Stomach smooth muscle (tissue), 2 donors: ENCODE results near the gene ARPP21.

ENCODE experiments used
- H3K27ac ChIP-seq: one replicate; pipeline ENCODE4 v1.7.0; 2013; ENCODE audit warnings: mild to moderate bottlenecking, low read length, inconsistent platforms
- H3K27me3 ChIP-seq, 2 donors: one replicate each; pipeline ENCODE4 v1.7.0; 2013; ENCODE audit warnings: low read length in 2 of 2; ENCODE audit not compliant: insufficient read depth in 2 of 2, control insufficient read depth in 1 of 2
- H3K36me3 ChIP-seq, 2 donors: one replicate each; pipeline ENCODE4 v1.7.0; 2013; ENCODE audit warnings: low read length in 2 of 2; ENCODE audit not compliant: control insufficient read depth in 2 of 2, insufficient read depth in 2 of 2
- H3K4me1 ChIP-seq: one replicate; pipeline ENCODE4 v1.7.0; 2013; ENCODE audit warnings: low read length; ENCODE audit not compliant: control insufficient read depth, insufficient read depth
- H3K4me3 ChIP-seq, 2 donors: one replicate each; pipeline ENCODE4 v1.7.0; 2013; ENCODE audit warnings: low read length in 2 of 2
- H3K9ac ChIP-seq, 2 donors: one replicate each; pipeline ENCODE4 v1.7.0; 2013; ENCODE audit warnings: low read length in 2 of 2, mild to moderate bottlenecking in 1 of 2
- H3K9me3 ChIP-seq, 2 donors: one replicate each; pipeline ENCODE4 v1.7.0; 2013; ENCODE audit warnings: low read length in 2 of 2; ENCODE audit not compliant: control insufficient read depth in 2 of 2
- donor health status: healthy.
- donor health status: Pancreatic carcinoma.

The ARPP21 gene

DNA sequence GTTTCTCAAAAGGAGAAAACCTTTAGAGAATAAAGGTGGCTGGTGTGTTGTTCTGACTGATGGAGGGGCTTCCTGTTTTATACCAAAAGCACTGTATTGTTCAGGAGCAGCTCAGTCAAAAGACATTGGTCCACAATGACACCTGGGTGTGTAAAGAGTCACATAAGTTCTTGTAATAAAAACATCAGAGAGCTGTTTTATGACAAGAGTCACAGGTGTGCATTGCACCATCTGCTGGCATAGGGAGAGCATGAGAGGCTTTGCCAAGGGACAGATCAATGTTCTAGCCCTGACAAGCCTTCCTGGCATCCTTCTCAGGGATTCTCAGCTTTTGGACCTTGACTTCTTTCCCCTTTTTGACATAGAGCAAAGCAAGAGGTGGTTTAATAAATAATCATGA is 20.4 kb downstream of the ARPP21 start:
- Histone ChIP-seq H3K27ac (no peak overlapping the region), H3K36me3 (no peaks in the 10 kb centered on the region), H3K27me3 (no peaks in the 10 kb centered on the region), H3K9me3 (no peaks in the 10 kb centered on the region), H3K4me3 (no peak overlapping the region), H3K4me1 (peaks cover 5% of the 10 kb centered on the region), H3K9ac (no peak overlapping the region)

DNA sequence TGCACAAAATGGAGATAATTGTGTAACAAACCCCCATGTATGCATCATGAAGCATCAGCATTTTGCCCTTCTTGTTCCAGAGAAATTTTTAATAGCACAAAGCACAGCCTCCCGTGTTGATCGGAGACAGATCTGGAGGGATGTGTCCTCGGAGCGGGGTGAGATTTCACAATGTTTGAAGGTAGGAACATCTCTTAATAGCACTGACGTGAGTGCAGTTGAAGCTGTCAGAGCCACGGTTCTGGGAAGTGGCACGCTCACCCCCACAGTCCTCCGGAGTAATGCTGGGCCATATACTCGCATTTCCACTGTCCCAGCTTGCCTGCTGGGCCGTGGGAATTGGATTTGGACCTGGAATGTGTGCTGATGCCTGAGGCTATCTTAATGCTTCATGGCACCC is 24.1 kb downstream of the ARPP21 start:
- Histone ChIP-seq H3K27ac (no peak overlapping the region), H3K27me3 (no peaks in the 10 kb centered on the region), H3K9me3 (no peaks in the 10 kb centered on the region), H3K9ac (no peak overlapping the region), H3K36me3 (no peaks in the 10 kb centered on the region), H3K4me1 (peaks cover 6% of the 10 kb centered on the region), H3K4me3 (no peak overlapping the region)

DNA sequence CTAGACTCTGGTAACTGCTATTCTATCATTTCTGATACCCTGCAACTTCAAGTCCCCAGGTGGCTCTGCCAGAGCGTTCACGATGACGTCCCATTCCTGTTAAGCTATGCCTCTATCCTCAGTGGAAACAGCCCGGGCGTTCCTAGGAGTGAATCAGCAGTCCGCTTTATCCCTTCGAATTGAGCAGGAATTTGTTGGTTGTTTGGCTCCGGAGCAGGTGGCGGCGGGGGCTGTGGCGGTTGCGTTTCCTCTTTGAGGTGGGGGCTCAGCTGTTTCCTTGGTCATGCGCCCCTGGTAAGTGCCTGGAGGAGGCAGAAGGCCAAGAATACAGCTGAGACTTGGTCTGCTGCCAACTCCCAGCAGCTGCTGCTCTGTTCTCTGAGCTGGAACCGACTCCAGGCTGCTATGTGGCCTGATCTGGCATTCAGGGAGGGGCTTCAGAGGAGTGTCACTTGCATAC is 25.2 kb downstream of the ARPP21 start:
- H3K36me3 ChIP-seq, result no peaks in the 10 kb centered on the region
- no peak overlapping the region for H3K27ac ChIP-seq
- H3K27me3 ChIP-seq, result no peaks in the 10 kb centered on the region
- H3K4me1 ChIP-seq, result peaks cover 6% of the 10 kb centered on the region
- H3K4me3 ChIP-seq, result peak overlapping the region; percentile 38 to 56
- no peak overlapping the region for H3K9ac ChIP-seq
- H3K9me3 ChIP-seq, result no peaks in the 10 kb centered on the region

DNA sequence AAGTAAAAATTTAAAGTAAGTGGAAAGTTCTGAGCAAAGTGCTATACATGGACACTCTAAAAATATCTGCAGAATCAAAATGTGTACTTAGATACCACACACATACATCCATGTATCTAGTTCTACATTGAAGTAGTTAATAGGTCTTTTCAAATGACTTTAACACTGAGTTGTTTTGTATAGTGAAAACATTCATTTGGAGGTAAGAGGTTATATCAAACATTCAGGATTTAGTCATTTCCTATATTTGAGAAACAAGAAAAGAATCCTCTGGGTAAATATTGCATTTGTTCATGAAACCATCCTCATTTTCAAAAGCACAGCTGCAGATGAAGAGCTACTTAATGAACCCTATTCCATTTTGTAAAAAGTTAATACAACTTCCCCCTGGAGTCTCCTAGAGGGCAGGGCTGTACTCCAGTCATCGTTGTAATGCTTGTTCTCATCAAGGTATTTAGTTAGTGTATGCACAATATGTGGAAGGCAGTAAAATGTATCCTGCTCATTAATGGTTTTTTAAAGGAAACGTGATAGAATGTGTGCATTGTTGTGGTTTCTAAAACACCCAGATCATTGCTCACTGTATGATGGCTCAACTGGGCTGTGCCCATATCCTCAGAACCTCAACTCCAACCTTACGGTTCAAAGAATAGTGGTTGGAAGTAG is 26.2 kb downstream of the ARPP21 start:
- Histone ChIP-seq H3K9me3 (no peaks in the 10 kb centered on the region), H3K4me3 (no peak overlapping the region), H3K27ac (no peak overlapping the region), H3K9ac (no peak overlapping the region), H3K4me1 (peaks cover 6% of the 10 kb centered on the region), H3K27me3 (no peaks in the 10 kb centered on the region), H3K36me3 (no peaks in the 10 kb centered on the region)

DNA sequence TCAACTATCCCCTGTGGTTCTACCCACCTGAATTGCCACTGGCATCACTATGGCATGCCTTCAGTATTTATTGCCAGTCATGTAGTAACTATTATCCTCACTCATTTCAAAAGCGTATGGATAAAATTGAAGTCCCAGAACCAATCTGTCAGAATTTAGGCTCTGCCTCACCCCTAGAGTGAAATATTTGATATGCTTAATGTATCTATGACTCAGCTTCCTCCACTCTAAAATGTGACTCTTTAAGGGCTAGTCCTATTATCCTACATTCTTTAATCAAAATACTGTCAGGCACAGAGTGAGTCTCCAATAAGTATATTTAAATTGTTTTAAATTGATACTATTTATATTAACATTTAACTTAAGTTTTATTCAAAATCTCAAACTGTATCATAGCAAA is 27.6 kb downstream of the ARPP21 start:
- H3K27me3 ChIP-seq, result no peaks in the 10 kb centered on the region
- peaks cover 6% of the 10 kb centered on the region for H3K4me1 ChIP-seq
- H3K27ac ChIP-seq, result no peak overlapping the region
- H3K9ac ChIP-seq, result no peak overlapping the region
- H3K4me3 ChIP-seq, result no peak overlapping the region
- H3K36me3 ChIP-seq, result no peaks in the 10 kb centered on the region
- H3K9me3 ChIP-seq, result no peaks in the 10 kb centered on the region

DNA sequence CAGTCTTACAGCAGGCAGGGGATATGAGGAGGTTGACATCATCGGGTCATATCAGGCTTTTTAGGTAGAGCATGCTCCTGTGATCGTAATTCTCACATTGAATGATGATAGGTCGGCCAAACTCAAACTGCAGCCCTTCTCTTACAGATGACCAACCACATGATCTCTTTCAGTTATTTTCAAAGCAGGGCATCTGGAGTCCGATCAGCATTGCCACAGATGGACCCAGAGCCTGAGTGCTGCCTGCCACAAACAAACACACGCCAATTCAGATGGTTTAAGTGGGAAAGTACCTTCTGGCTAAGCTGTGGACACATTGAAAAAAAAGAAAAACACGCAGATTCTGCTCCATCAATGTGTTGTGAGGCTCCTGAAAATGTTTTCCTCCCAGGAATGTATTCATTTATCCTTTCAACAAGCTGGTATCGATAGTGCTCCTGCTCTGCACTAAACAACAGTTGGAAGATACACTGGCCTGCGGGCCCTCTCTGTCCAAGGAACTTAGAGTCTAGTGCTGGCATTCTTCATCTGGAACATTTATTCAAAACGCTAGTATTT is 31.2 kb downstream of the ARPP21 start:
- no peaks in the 10 kb centered on the region for H3K36me3 ChIP-seq
- H3K27ac ChIP-seq, result no peak overlapping the region
- no peak overlapping the region for H3K9ac ChIP-seq
- no peaks in the 10 kb centered on the region for H3K4me1 ChIP-seq
- H3K4me3 ChIP-seq, result no peak overlapping the region
- no peaks in the 10 kb centered on the region for H3K27me3 ChIP-seq
- H3K9me3 ChIP-seq, result no peaks in the 10 kb centered on the region

DNA sequence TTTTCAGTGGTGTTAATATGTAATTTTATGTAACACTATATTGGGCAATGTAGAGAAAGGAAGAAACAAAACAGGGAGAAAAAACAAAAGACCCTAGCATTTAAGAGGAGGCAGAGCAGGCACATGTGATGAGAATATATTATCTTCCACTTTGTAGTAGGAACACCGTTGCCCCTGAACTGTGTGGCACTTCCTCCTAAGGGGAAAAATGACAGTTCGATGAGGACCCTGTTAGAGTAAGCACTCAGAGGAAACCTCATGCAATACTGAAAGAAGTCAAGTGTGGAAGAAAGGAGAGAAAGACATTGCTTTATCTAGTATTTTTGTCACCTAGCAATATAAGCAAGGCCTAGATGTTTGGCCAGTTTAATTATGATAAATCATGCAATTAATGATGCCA is 32.2 kb downstream of the ARPP21 start:
- no peaks in the 10 kb centered on the region for H3K9me3 ChIP-seq

DNA sequence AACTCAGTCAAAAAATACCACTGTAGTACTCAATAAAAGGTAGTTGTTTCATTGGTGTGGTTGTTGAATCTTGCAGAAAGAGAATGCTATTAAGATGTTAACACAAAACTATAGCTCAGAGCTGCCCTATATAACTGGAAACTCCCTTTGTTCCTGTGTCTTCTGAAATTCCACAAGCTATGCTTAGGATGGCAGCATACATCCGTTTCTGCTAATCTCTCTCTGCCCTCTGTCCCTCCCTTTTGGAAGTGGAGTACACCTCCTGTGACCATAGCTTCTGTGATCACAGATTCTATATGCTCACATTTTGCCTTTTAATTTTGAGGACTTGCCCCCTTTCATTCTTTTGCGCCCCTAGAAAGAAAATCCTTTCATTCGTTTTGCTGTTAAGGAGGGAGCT is 33.7 kb downstream of the ARPP21 start:
- Histone ChIP-seq H3K4me3 (no peak overlapping the region), H3K27ac (no peak overlapping the region), H3K9me3 (no peaks in the 10 kb centered on the region), H3K27me3 (no peaks in the 10 kb centered on the region), H3K4me1 (no peaks in the 10 kb centered on the region), H3K9ac (no peak overlapping the region), H3K36me3 (no peaks in the 10 kb centered on the region)

More for the DNA sequence above, 32.2 kb downstream of the ARPP21 start:
- no peaks in the 10 kb centered on the region for H3K27me3 ChIP-seq
- no peak overlapping the region for H3K27ac ChIP-seq
- H3K9ac ChIP-seq, result no peak overlapping the region
- H3K36me3 ChIP-seq, result no peaks in the 10 kb centered on the region
- H3K4me3 ChIP-seq, result no peak overlapping the region
- no peaks in the 10 kb centered on the region for H3K4me1 ChIP-seq

DNA sequence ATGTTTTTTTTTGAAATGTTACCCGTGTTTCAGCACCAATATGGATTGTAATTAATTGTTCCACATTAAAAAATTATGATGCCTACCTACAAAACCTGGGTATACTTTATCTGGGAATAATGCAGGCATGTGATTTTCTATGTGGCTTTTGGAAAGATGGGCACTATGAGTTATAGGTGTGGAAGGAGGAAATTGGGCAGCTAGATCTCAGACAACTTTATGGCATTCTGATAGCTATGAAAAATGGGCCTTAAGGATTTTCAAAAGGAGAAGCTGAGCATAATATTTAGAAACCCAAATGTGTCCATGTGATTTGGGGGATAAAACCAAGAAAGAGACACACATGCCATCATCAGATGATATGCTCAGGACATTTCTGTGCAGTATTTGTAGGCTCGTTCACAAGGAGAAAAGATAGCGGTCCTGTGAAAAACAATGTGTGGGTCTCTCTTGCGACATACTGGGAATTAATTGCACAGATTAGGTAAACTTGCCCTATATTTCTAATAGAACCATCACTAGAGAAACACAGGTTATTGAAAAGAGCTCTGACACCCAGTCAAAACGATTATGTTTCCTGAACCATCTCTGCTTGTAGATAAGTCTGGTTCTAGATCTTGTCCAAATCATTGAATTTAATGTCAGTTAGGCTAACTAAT is 35.3 kb downstream of the ARPP21 start:
- H3K4me3 ChIP-seq, result no peak overlapping the region
- no peaks in the 10 kb centered on the region for H3K9me3 ChIP-seq
- no peak overlapping the region for H3K27ac ChIP-seq
- H3K4me1 ChIP-seq, result no peaks in the 10 kb centered on the region
- H3K9ac ChIP-seq, result no peak overlapping the region
- no peaks in the 10 kb centered on the region for H3K36me3 ChIP-seq
- H3K27me3 ChIP-seq, result no peaks in the 10 kb centered on the region

DNA sequence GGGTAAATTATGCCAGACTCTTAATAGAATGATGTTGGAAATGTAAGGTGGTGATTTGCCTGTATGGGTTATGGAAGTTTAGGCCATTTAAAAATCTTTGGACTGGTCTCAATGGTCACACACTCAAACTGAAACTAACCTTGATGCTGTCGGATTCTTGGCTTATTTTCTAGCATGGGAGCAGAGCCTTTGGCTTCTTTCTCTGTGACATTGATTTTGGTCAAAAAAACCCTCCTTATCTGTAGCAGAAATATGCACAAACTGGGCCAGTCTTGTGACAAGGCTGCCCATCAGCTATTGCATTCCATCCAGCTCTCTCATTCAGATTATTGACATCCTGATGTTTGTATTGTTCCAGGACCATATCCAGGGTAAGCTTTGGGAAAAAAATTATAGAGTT is 35.9 kb downstream of the ARPP21 start:
- Histone ChIP-seq H3K4me3 (no peak overlapping the region), H3K36me3 (no peaks in the 10 kb centered on the region), H3K9me3 (no peaks in the 10 kb centered on the region), H3K27me3 (no peaks in the 10 kb centered on the region), H3K9ac (no peak overlapping the region), H3K4me1 (no peaks in the 10 kb centered on the region), H3K27ac (no peak overlapping the region)

DNA sequence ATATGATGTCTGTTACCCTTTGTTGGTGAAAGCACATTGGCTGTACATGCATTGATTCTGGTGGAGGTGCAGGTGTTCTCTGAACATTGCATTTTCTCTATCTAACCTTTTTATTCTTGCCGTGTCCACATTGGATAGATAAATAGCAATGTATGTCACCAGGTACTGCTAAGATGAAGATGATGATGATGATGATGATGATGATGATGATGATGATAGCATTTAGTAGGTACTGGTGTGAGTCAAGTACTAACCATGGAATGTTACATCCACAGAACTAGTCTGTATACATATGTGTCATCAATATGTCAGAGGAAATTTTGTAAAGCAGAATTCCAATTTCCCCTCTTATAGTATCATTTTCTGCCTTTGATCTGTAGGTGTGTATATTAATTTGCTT is 36.3 kb downstream of the ARPP21 start:
- Histone ChIP-seq H3K27ac (no peak overlapping the region), H3K9ac (no peak overlapping the region), H3K4me3 (no peak overlapping the region), H3K27me3 (no peaks in the 10 kb centered on the region), H3K9me3 (no peaks in the 10 kb centered on the region), H3K36me3 (no peaks in the 10 kb centered on the region), H3K4me1 (no peaks in the 10 kb centered on the region)
